ENCODE results near the gene LRRC9.
"Not testable (repeated sequence)": the region's sequence is repeated elsewhere in the genome, so short reads cannot be mapped to it uniquely, and the experiment has no call there.

LRRC9 gene

DNA sequence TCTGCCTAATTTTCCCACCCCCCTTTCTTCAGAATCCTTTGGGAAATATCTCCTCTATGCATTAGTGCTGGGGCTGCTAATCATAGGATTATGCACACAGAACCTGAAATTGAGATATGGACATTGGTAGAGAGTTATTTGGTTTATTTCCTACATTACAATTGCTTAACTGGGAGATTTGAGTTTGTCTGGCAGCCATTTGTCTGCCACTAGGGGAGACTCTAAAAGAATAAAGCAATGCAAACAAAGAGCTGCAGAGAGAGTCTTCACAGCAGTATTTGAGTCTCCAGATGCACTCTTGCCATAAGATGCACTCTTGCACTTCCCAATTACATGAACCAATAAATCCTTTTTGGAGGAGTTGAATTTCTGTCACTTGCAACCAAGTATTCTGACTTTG is 159.8 kb downstream of the LRRC9 start:
- DNase-seq: no peak

DNA sequence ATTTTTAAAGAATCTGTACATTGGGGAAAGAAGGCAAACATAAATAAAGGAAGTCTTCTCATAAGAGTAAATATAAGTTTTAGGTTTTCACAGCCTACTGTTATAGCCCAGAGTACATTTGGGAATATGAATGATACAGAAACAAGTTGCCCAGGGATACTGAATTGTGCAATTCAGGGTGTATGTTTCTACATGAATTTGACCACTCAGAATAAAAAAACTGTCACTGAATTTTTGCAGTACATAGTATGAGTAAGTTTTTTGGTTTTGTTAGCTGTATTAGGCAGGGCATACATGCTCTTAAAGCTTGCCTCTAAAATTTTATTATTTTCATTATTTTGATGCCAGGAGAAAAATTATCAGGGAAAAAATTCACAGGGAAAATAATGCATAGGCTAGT is 165.1 kb downstream of the LRRC9 start:
- no peak for DNase-seq

DNA sequence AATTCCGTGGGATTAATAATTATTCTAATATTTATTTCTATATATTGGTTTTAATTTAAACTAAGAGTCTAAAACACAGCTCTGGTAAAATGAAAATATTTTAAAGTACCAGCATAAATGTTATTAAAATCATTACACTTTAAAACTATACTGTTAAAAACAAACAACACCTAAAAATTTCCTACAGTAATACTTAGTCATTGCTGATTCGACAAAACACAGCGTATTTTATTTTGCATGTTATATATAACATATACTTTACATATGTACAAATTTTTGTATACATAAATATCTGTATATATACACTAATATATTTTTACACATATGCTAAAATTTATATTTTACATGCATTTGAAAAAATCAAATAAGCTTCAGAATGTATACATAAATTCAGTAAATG is 165.7 kb downstream of the LRRC9 start:
- DNase-seq: no peak

DNA sequence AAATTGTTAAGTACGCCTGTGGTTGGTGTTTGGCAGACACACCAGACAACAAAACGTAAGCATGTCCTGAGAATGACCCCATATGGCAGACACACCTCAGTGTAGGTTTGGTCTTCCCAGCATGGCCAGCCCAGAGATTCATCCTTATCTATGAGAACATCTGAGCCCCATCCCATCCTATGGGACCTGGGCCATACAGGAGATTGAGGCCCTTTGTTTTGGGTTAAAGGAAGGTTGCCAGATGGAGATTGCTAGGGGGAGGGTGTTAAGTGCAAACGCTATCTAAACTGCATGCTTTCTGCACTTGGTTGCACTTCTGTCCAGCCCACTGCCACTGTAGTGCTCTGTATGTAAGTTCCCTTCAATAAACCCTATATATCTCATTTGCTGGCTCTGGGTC is 167.7 kb downstream of the LRRC9 start:
- no peak for DNase-seq

DNA sequence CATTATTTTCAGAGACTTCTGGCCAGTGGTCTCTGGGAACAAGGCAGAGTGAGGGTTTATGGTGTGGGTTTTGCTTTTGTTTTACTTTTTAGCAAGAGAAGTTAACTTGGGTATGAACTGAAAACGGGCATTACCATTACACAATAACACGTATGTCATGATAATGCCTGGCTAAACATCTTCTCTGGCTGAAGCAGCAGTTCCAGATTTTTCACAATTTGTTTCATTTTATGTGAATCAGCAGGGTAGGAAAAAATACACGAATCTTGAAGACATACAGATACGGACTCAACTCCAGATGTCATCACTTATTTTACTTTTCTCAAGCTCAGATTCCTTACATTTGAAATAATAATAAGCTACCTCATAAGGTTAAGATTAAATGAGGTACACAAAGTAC is 169.3 kb downstream of the LRRC9 start:
- no peak for DNase-seq

DNA sequence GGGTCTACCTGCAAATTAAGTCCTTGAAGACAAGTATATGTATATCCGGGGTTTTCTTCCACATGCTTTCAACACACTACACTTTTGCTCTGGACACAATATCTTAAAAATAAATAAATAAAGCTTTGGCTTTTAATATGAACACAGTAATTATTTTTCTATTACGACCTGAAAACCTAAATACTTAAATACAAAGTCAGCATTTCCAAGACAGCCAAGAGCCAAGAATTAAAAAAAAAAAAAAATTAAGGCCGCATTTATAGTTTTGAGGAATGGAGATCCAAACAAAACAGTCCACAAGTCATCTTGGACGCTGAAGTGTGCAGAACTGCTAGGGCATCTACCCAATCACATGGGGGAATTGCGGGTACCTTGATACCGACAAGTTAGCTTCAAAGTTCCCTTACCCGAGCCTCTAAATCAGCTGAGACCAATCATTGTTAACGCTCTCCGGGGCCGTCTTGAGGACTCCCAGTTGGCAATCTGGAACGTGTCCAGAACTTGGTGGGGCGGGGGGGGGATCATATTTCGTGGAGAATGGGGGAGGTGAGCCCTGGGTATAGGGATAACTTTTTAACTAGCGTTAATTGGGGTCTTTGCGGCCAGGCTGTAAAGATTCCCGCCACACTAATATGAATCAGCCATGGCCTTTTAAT is 171.0 kb downstream of the LRRC9 start:
- no peak for DNase-seq

DNA sequence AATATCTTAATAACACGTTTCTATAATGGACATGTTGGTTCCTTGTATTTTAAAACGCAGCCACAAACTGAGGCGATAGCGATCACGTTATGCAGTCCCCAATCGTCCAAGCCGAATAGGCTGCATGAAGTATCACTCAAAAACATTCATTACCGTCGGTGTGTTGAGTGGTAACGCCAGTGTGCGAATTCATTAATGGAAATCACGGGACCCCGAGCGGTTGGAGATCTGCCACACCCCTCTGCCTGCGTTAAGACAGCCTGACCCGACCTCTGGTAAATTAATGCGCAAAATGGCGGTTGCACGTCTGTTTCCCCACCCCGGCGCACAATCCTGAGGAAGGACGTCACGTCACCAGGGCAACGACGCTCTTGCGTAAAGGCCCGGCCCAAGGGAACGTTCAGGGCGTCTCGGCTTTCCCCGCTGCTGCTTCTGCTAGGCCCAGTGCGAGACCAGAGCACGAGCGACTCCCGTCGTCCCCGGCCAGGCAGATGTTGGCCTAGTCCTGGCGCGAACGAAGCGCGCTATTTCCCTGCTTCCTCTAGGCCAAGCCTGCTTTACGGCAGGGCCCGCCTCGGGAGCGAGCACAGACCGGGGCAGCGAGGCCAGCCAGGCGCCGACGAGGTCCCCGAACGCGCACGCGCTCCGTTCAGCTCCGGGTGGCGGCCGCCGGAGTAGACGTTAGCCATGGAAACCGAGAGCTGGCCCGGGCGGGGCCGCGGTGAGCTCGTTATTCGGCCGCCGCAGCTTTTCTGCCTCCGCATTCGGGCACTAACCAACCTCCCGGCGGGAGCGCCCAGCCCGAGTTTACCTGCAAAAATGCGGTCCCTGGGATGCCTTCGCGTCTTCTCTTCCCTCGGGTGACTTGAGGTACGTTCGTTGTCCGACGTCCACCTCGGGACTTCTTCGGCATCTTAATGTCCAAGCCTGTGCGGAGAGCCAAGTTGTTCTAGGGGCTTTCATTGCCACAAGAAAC is 171.9 kb downstream of the LRRC9 start, which contains the start of gene PCNX4:
TSS of gene PCNX4 (plus strand) at position 374 of the 976 bp plus-strand sequence. CDS start 15,716 bp downstream, outside the sequence.
- peak; percentile 90 for DNase-seq

DNA sequence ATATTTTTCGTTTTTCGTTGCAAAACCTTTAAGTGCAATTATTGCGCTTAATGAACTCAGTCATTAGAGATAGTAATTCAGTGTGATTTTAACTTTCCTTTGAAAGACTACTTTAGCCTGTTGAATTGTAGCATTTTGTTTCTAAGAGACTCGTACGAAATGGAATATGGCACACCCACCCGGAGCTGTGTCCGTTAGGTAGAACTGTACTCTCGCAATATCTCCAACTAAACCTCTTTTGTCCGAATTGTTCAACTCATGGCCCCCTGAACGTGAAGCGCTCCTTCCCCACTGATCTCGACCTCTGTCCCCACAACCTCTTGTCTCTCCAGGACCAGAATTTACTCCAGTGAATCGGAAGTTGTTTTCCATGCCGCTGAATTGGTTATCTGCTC is 172.6 kb downstream of the LRRC9 start:
- DNase-seq: no peak

DNA sequence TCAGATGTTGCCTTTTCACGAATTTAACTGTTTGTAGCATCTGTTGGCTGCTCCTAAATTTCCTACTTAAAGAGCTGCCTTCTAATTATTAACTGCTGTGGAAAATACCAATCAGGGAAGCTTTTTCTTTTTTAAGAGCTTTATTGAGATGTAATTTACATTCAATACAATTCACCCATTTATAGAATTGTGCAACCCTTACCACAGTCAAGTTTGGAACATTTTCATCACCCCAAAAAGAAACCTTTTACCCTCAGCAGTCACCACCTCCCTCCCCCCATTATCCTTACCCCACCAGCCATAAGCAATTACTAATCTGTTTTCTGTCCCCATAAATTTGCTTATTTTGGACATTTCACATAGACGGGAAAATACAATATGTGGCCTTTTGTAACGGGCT is 173.1 kb downstream of the LRRC9 start:
- DNase-seq: no peak

DNA sequence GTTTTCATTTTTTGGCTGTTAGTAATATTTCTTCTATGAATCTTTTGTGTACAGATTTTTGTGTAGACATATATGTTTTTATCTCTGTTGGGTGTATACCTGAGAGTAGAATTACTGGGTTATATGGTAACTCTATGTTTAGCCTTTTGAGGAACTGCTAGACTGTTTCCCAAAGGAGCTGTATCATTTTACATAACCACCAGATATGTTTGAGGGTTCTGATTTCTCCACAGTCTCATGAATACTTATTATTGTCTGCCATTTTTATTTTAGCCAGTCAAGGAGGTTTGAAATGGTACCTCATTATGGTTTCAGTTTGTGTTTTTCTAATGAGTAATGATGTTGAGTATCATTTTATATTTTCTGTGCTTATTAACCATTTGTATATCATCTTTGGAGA is 173.7 kb downstream of the LRRC9 start:
- no peak for DNase-seq

DNA sequence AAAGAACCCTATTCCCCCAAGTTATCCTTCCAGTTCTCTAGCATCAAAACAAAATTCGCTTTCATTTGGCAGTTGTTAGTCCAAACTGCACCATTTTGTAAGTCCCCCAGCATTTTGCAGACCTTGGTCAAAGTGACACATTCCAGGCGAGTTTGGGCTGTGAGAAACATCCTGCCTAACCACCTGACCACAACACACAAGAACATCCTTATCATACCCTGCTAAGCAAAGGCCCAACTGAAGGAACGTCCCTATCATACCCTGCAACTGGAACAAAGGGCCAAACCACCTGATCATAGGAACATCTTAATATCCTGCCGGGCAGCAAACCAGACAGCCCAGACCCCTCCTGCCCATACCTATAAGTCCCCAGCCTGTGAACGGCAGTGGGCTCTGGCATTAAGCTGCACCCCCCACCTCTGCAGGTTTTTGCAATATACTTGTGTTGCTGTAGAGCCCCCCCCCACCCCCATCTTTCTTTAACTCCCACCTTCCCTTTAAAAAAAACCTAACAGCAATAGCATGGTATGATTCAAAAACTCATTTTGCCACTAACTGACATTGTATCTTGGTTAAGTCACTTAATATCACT is 174.5 kb downstream of the LRRC9 start:
- no peak for DNase-seq

DNA sequence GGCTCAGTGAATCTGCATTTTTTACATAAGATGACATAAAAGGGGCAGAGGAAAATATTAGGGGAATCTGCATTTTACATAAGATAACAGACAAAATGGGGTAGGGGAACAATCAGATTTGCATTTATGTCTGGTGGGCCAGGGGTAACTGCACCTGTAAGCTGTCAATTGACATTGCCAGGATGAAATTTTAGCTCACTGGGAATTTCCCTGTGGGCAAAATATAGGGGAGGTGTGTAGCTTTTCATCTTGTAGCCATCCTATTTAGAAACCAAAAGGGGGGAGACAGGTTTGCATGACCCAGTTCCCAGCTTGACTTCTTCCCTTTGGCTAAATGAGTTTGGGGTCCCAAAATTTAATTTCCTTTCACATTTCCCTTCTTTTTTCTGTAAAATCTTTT is 175.3 kb downstream of the LRRC9 start:
- no peak for DNase-seq

DNA sequence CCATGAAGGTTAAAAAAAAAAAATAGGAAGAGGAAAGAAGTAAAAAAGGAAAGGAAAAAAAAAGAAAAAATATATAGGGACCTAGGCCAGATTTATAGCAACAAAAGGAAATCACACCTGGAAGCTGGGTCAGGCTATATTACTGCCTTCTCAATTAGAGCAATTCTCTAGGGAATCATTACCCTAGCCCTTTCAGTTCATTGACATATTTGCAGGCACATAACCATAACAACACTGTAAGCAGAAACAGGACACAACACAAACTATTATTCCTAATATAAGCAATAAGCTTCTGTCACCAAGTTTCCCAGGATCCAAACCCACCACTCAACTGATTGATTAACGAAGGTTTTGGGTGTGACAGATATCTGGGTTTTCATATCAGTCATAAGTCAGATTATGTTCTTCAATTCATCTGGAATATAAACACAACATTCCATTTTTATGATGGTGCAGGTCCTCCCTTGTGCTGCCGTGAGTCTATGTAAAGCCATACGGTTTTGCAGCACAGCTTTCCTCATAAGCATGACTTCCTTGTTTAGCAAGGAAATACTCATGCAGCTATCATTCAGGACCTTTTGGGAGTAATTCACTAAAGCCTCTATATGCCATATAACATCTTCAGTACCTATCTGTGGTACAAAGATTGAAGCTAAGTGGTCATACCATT is 176.0 kb downstream of the LRRC9 start:
- no peak for DNase-seq

DNA sequence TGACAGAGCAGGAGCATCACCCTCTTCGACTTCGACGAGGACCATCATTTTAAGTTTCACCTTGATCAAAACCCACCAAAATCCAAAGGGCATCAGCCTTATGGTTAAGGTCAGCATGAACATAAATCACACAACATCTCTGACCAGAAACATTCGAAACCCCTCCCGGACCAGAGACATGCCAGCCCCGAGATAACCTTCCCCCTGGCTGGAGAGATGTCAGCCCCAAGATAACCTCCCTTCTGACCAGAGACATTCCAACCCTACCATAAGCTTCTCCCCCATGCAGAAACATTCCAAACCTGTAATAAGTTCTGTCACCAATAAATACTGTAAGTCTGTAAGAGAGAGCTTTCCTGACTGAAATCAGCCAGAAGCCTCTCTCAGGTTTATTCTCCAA is 178.0 kb downstream of the LRRC9 start:
- DNase-seq: no peak

DNA sequence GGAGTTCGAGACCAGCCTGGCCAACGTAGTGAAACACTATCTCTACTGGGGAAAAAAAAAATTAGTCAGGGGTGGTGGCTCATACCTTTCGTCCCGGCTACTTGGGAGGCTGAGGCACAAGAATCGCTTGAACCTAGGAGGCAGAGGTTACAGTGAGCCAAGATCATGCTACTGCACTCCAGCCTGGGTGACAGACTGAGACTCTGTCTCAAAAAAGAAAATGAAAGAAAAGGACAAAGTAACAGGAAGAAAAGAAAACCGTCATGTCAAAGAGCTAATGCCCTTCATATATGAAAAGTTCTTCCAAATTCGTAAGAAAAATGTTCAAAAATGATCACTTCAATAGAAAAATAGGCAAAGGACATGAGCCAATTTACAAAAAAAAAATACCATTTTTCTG is 179.9 kb downstream of the LRRC9 start:
- DNase-seq: not testable (repeated sequence)

DNA sequence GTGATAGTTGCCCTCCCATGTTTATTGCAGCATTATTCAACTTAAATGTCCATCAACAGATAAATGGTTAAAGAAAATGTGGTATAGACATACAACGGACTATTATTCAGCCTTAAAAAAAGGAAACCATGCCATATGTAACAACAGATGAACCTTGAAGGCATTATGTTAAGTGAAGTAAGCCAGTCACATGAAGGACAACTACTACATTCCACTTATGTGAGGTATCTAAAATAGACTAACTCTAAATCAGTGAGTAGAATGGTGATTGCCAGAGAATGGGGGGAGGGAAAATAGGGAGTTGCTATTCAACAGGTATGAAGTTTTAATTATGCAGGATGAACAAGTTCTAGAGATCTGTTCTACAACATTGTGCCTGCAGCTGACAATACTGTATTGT is 181.8 kb downstream of the LRRC9 start:
- DNase-seq: no peak

DNA sequence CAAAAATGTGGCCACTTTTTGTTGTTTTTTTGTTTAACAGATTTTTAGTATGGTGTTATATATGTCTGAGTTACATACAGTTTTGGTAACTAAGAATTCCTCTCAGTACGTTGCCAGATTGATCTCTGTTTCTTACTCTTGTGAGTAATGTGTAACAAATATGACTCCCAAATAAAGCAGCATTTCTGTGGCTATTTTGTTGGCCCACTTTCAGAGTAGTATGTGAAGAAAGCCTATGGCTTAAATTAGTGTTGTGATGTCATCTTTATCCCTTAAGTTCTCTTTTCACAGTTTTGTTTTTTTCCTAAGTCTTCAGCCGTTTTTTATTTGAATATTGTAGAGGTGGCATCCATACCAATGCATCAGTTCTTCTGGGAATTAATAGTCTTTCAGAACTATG is 182.4 kb downstream of the LRRC9 start:
- no peak for DNase-seq

DNA sequence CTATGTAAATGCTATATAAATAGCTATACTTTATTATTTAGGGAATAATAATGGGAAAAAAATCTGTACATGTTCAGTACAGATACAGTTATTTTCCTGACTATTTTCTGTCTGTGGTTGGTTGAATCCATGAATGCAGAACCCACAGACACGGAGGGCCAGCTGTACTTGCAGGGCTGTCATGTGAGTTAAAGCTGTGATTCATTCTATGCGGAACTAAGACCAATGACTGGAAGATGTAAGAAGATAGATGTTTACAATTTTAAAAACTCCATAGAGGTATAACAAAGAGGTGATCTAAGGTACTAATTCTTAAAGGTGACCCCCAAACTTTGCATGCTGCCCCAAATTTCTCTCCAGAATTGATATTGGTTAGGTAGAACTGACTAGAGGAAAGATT is 186.4 kb downstream of the LRRC9 start:
- no peak for DNase-seq

DNA sequence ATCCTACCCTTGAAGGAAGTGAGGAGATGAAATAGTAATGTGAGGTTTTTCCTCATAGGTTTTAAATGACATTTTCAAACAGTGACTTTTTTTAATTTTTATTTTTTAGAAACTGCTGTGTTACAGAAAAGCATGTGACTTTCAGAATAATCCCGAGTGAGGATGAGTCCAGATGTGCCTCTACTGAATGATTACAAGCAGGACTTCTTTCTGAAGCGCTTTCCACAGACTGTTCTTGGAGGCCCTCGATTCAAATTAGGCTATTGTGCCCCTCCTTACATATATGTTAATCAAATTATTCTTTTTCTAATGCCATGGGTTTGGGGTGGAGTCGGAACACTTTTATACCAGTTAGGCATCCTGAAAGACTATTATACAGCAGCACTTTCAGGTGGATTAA is 187.5 kb downstream of the LRRC9 start:
- DNase-seq: no peak

DNA sequence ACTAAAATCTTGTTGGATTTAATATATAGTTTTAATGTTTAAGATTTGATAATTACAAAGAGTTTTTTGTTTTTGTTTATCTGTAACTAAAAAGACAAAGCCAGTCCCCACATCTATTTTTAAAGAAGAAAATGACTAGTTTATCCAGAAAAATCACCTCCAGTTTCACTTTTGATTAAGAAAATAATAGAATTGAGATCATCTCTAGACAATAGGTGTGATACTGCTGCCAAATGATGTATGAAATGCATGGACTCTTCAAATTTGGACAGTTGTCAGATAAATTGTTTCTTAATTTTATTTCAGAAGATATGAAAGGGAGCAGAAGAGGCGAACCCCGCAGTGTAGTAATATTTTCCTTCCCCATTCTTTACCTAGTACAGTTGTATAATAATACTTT is 191.8 kb downstream of the LRRC9 start:
- no peak for DNase-seq

All from activated CD4-positive, CD25-positive, alpha-beta regulatory T cell treated with anti-CD3 and anti-CD28 coated beads, Interleukin-2, amount 50 U/mL, for 72 hours (primary cell).